Medulla oblongata (tissue), 1 donor: ENCODE results near the gene CDK5RAP3.
"Not testable (repeated sequence)": the region's sequence is repeated elsewhere in the genome, so short reads cannot be mapped to it uniquely, and the experiment has no call there.

ENCODE experiments used
- DNase-seq: peaks from one replicate; pipeline ENCODE4 v3.0.0-alpha.2; 2015; ENCODE audit errors: extremely low spot score

The CDK5RAP3 gene

DNA sequence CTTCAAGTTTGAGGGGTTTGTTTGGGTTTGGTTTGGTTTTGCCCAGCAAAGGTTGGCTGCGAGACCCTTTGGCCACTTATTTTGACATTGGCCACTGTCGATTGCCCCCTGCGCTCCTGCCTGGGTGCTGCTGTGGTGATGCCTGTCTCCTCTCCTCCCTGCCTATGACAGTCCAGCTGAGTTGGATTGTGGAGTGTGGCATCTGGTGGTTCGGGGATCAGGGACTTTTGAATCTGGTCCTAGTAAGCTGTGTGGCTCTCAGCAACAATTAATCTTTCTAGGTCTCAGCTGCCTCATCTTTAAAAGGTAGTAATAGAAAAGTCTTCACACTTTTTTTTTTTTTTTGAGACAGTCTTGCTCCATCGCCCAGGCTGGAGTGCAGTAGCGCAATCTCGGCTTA lies 27.1 kb downstream of the CDK5RAP3 start:
- DNase-seq, result no peak

DNA sequence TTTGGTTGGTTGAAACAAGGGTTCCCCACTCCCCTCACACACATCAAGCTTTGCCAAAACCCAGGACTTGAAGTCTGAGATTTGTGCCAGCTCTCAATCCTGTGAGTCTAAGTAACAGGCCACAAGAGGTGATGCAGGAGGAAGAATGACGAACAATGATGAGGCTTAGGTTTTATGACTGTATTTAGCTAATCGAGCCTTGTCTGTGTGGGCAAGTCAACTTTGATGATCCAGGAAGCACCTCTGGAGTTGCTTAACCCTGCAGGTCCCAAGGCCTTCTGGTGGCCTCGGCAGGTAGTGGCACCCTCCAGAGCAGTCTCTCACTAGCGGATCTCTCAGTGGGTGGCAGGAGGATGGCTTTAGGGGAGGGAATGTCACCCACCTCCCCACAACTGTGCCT lies 28.7 kb downstream of the CDK5RAP3 start:
- no peak for DNase-seq

DNA sequence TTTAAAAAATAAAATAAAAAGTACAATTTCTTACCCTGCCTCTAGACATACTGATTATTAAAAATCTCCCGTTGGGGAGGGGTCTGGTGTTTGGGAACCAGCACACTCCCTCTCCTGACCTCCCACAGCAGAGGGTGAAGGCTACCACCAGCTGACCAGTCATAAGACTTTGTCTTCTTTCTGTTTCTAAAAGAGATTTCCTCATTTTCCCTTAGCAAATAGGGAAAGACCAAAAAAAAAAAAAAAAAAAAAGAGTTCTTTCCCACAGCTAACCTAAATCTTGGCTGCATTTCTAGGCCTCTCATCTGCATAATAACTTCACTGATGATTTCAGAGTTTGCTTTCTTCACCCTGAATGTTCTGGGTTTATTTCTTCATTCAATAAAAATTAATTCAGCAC lies 30.3 kb downstream of the CDK5RAP3 start:
- peak; percentile 60 for DNase-seq

DNA sequence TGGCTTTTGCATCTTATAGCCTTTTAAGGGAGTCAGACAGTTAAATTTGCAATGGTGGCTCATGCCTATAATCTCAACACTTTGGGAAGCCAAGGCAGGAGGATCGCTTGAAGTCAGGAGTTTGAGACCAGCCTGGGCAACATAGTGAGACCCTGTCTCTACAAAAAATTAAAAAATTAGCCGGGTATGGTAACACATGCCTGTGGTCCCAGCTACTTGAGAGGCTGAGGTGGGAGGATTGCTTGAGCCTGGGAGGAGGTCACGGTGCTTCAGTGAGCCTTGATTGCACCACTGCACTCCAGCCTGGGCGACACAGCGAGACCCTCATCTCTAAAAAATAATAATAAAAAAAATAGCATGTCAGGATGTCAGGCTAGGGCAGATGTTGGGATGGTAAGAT lies 30.7 kb downstream of the CDK5RAP3 start:
- not testable (repeated sequence) for DNase-seq

DNA sequence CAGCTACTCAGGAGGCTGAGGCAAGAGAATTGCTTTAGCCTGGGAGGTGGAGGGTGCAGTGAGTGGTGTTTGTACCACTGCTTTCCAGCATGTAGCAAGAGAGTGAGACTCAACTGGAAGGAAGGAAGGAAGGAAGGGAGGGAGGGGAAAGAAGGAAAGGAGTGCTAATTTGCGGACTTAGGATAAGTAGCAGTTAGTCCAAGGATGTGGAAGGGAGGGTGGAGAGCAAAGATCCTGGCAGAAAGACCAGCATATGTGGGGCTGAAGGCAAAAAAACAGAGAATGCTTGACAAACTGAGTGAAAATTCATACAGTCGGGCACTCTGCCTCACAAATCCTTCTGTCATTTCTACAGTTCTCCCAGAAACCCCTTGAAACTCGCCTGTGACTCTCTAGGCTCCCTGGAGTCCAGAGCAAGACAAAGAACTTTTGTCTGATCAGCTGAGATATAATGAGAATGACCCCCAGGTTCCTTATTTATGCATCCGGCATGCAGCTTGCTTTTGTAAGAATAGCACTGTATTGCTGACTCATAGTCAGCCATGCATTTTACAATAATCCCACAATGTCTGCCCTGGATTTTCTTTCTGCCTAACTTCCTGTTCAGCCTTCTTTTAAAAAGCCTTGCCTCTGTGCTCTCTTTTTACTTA lies 31.5 kb downstream of the CDK5RAP3 start:
- DNase-seq, result peak; percentile 65

DNA sequence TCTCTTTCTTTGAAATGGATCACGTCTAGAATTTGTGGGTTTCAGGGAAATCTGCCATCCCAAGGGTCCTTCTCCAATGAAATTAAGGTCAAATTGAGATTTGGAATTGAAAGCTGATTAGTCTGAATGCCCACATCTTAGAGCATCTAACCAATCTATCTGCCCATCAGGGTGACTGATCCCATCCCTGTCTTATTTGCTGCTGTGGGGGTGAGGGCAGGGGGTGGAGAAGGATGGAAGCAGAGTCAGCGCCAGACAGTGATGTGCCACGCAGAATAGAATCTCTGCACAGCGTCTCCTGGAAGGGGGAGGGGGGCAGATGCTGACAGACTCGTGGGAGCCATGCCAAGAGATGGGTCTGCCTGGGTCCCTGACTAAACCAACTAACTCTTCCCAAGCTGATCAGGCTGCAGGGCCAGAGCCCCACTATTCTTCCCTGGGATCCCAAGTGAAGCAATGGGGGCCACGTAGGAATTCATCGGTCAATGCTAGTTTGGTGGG lies 32.1 kb downstream of the CDK5RAP3 start:
- no peak for DNase-seq

DNA sequence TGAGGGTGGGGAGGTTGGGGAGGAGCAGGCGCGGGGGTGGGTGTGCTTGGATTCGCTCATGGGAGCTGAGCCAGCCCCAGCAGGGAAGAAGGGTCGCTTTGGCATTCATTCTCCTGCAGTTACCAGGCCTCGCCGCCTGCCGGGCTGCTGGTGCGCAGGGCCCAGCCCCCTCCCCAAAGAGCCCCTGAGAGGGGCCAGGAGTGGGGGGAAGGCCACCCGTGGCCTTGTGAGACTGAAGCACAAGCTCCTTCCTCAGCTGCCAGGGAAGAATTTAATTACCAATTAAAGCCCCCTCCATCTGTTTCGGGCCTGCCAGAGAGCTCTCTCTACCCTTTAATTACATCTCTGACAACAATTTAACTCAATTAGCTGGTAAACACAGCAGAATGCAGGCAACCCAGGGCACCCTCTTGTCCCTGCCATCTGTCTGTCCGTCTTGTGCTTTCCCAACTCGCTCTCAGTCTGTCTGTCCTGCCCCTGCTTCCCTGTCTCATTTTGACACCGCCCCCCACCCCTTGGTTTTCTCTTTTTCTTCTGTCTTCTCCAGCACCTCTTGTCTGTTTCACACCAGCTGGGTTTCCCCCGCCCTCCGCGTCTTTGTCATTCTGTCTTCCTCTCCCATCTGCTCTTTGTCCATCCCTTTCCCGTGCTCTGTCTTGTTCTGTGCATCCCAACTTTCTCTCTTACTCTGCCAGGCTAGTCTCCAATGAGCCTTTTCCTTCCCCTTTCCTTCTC lies 32.7 kb downstream of the CDK5RAP3 start:
- no peak for DNase-seq

DNA sequence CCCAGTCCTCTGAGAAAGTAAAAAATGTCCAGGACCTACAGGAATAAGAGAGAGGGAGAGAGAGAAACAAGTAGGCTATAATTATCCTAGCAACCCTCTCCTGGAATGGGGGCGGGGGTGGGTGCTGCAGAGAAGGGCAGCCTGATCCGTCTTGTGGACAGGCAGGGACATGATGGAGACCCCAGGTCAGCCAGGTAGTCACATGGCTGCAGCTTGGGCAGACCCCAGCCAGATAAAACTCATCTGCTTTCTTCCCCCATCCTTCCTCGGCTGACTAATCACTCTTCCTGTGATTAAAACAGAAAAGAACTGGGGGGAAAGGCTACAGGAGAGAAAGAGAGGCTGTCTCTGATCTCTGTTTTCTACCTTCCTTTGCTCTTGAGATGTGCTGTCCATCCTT lies 34.1 kb downstream of the CDK5RAP3 start:
- no peak for DNase-seq

DNA sequence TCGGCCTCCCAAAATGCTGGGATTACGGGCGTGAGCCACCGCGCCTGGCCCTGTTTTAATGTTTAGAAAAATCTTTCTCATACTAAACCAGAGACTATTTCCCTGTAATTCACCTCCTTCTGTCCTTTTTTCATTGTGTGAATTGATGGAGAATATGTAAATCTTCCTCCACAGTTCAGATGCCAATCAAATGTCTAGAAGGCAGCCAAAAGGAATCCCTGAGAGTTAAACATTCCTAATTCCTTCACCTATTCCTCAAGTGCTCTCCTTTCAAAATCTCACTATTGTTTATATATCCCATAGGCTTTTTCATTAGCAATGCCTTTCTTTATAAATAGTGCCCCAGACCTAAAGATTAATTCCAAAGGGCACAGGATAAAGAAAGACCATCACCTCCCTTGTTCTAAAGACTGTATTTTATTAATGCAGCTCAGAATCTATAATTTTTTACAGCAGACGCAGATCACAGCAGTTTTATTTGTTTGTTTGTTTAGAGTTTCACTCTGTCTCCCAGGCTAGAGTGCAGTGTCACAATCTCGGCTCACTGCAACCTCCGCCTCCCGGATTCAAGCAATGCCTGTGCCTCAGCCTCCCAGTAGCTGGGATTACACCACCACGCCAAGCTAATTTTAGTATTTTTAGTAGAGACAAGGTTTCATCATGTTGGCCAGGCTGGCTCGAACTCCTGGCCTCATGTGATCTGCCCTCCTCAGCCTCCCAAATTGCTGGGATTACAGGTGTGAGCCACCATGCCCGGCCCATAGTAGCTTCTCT lies 36.2 kb downstream of the CDK5RAP3 start:
- DNase-seq, result no peak

DNA sequence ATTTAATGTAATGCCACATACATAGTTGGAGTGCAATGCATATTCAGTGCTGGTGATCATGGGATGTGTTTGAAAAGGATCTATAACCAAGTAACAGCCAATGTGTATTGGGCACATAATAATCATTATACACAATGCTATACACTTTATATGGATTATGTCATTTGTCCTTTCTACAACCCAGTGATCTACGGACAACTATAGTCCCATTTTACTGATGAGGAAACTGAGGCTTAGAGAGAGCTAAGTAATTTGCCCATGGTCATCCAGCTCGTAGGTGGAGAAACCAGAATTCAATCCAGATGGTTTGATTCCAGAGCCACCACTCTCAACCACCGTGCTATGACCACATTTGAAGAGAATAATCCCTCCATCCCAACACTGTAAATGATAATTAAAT lies 39.3 kb downstream of the CDK5RAP3 start:
- DNase-seq, result no peak

DNA sequence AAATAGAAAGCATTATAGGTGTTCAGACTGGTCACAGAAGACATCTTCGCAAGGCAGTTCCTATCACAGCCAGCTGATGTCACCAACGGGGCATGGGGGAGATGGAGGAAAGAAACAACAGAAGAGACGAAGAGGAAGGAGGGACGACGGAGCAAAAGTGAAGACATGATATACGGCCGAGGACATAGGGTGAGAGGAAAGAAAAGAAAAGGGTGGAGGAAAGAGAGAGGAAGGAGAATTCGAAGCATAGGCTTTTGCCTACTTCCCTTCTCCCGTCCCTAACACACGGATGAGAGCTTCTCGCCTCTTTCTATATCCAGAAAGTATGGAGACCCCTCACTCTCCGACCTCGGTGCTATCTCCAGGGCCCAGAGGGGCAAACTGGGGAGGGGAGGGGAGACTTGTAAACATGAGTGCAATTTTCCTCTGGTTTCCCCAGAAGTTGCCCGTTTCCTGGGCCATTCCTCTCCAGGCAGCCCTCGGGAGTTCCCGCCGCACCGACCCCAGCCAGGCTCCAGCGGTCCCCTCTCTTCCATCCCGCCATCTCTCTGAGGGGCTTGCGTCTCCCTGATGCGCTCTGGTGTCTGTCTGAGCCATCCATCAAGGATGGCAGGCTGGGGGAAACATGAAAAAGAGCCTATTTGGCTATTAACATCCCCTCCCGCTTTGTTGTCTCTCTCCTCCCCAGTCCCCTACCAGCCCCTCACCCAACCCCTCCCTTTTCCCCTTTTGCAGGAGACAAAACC lies 40.7 kb downstream of the CDK5RAP3 start:
- peak; percentile 55 for DNase-seq

DNA sequence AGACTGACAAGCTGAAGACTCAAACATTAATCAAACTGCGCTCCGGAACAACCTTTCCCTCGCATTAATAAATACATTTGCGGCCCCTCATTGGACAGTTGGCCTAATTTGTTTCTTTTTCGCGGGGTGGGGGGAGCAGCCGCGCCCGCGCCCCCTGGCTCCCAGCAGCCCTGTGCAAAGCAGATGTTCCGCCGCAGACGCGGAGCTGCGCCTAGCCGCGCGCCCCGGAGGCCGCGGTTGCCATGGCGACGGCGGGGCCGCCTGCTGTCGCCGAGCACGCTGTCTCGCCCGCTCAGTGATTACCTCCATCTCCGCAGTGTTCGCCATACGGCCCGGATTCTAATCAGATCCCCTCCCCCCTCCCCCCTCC lies 41.2 kb downstream of the CDK5RAP3 start:
- no peak for DNase-seq

DNA sequence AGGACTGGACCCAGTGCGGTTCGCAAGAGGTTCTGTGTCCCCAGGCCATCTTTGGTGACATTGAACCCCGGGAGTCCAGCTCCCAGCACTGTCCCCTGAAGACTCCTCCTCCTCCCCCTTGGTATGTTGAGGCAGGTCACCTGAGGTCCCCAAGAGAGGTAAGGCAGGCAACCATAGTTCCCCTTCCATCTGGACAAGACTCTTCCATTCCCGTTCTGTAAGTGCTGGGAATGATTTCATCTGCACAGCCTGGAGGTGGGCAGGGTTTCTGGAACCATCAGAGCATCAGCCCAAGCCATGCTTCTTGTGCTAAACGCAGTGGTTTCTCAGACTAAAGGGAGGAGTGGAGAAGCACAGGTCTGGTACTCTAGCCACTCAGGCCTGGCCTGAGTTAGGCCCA lies 41.7 kb downstream of the CDK5RAP3 start:
- no peak for DNase-seq

DNA sequence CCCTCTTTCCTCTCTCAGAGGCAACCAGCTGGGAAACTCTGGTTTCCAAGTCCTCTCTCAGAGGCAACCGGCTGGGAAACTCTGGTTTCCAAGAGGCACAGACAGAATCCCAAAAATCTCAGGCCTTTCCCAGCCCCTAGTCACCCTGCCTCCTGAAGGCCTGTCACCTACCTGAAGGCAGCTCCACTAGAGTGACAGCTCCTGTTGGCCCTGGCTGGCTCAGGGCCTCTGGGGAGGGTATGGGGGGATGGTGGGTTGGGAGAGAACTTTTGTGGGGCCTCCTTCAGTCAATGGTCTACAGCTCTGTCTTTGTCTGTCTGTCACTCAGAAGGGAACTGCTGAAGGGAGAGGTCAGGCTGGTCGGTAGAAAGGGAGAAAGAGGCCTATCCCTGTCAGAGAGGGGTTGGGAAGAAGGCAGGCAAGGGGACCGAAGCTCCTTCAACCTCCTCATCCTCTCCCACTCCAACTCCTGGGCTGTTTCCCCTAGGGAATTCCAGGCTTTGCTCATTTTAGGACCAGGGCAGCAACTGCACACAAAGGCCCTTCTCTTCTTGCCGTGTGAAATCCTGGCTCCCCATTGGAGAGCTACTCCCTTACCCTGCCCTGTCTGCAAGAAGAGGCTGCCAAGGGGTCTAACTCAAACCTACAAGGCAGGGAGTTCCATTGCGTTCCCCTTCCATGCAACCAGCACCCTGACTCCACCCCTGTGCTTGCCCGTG lies 43.1 kb downstream of the CDK5RAP3 start:
- no peak for DNase-seq

DNA sequence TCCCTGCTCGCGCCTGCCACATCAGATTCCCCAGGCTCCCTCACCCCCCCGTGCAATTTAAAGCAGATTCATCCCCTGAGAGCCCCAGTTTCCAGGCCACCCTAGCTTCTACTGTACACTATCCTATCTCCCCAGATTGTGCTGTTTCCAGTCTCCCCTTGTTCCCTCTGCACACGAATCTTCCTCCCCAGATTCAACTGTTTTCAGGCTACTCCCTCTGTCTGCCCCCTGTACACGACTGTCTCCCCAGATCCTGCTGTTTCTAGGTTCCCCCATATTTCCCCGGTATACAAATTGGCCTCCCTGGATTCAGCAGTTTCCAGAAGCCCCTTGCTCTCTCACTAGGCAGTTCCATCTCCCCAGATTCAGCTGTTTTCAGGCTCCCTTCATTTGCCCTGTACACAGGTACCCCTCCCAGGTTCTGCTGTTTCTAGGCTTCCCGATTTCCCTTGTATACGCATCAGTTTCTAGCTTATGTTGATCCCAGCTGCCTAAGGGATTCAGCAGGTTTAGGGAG lies 43.7 kb downstream of the CDK5RAP3 start:
- DNase-seq, result no peak

DNA sequence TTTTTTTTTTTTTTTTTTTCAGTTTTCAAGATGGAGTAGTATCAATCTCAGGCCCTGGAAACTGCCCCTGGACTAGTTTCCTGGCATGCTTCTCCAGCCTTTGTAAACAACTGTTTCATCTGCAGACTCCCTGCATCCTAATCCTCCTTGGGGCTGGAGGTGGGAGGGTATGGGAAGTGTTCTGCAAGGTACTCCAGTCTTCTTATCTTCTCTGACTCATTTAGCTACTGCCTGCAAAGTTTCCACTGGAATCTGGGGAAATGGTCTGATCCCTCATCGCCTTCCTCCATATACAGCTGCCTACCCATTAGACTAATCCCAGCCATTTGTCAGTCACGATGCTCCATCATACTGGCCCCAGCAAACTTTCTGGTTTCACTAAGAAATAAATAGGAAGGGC lies 45.2 kb downstream of the CDK5RAP3 start:
- DNase-seq, result no peak

DNA sequence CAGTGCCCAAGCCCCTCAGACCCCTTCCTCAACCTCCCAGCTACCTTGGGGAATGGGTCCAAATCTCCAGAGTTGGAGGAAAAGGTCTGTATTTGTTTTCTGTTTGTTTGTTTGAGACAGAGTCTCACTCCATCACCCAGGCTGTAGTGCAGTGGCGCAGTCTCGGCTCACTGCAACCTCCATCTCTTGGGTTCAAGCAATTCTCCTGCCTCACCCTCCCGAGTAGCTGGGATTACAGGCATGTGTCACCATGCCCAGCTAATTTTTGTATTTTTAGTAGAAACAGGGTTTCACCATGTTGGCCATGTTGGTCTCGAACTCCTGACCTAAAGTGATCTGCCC lies 46.9 kb downstream of the CDK5RAP3 start:
- DNase-seq, result not testable (repeated sequence)

DNA sequence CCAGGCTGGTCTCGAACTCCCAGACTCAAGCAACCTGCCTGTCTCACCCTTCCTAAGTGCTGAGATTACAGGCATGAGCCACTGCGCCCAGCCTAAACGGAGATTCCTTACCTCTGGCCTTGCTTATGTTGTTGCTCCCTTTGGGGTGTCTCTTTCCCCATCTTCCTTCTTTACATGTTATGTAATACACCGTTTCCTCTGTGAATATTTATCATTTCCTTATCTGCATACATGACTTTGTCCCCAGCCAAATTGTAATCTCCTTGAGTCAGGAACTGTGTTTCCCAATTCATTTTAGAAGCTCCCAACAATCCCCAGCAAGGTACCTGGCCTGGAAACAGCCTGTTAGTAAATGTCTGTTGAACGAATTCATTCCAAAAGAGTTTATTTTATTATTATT lies 51.0 kb downstream of the CDK5RAP3 start:
- DNase-seq, result no peak

DNA sequence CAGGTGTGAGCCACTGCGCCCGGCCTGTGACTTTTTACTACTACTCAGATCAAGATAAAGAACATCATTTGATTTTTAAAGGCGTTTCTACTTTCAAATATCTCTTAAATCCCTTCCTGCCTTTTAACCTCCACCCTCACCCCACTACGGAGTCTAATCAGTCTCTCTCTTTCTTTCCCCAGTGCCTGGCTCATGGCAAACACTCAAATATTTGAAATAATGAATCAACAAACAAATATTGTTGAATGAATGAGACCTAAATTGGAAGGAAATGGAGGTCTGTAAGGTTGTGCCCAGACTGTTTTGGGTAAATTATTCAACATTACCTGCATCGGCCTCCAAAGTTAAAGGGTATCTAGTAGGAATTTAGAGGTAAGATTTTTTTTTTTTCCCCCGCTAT lies 52.0 kb downstream of the CDK5RAP3 start:
- DNase-seq, result no peak

DNA sequence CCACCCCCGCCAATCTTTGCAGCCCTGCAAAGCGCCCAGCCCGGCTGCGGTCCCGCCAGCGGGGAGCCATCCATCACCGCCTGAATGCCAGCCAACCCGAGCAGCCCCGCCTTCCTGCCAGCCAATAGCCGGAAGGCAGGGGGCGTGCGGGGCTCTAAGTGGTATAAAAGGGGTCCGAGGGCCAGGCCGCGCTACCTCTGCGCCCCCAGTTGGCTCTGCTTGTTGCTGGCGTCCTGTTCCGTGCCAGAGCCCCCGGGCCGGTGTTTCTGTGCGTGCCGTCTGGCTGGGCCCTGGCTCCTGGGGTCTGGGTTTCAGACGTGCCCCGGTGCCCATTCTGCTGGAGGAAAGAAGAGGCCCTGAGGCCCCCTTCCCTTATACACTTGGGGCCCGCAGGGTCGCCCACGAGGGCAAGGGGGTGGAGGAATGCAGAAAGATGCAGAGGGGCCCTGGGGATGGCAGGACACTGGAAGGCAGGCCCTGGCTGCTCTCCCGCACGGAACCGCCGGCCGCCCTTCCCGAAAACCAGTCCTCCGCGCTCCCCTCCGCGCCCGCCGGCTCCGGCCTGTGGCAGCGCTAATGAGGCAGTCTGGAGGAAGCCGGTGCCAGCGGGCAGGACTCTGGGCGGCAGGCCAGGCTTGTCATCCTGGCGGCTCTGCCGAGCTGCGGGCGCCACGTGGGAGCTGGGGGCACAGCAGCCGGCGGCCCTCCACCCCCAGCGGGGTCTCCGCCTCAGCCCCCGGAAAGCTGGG lies 52.7 kb downstream of the CDK5RAP3 start:
- DNase-seq, result peak; percentile 95
